SW 1271 (cell line): ENCODE data around the gene TNRC6B.
"Not testable (repeated sequence)": the region's sequence is repeated elsewhere in the genome, so short reads cannot be mapped to it uniquely, and the experiment has no call there.

Source experiments
- DNase-seq, 2 experiments: peaks; one replicate each; lab custom pipeline; 2025; lab: John Stamatoyannopoulos, UW

Gene TNRC6B

GRCh38 chr22:40212121-40212520, 34.4 kb downstream of the TNRC6B start:
- DNase-seq, result no peak

- DNase-seq, result no peak
Observed at GRCh38 chr22:40213478-40213877, 35.8 kb downstream of the TNRC6B start.

GRCh38 chr22:40215266-40215665, 37.5 kb downstream of the TNRC6B start:
- no peak for DNase-seq

- no peak for DNase-seq
Observed at GRCh38 chr22:40216041-40216756, 38.5 kb downstream of the TNRC6B start.

- no peak for DNase-seq
Observed at GRCh38 chr22:40218152-40218551, 40.4 kb downstream of the TNRC6B start.

GRCh38 chr22:40218723-40219294, 41.1 kb downstream of the TNRC6B start:
- no peak for DNase-seq

GRCh38 chr22:40220316-40221054, 42.8 kb downstream of the TNRC6B start:
- DNase-seq, result no peak

- DNase-seq, result no peak
Observed at GRCh38 chr22:40221055-40221414, 43.3 kb downstream of the TNRC6B start.

- not testable (repeated sequence) for DNase-seq
Observed at GRCh38 chr22:40222979-40223378, 45.3 kb downstream of the TNRC6B start.

GRCh38 chr22:40224702-40225101, 47.0 kb downstream of the TNRC6B start:
- no peak for DNase-seq

- no peak for DNase-seq
Observed at GRCh38 chr22:40226620-40227019, 48.9 kb downstream of the TNRC6B start.

- no peak for DNase-seq
Observed at GRCh38 chr22:40231618-40232313, 54.0 kb downstream of the TNRC6B start.

- DNase-seq, result no peak
Observed at GRCh38 chr22:40232624-40233023, 54.9 kb downstream of the TNRC6B start.

- no peak for DNase-seq
Observed at GRCh38 chr22:40233886-40234285, 56.2 kb downstream of the TNRC6B start.

GRCh38 chr22:40234658-40235057, 56.9 kb downstream of the TNRC6B start:
- DNase-seq, result no peak

- no peak for DNase-seq
Observed at GRCh38 chr22:40235308-40235707, 57.6 kb downstream of the TNRC6B start.

GRCh38 chr22:40236131-40236665, 58.5 kb downstream of the TNRC6B start:
- no peak for DNase-seq

- no peak for DNase-seq
Observed at GRCh38 chr22:40237241-40237640, 59.5 kb downstream of the TNRC6B start.

- DNase-seq, result no peak
Observed at GRCh38 chr22:40237788-40238424, 60.2 kb downstream of the TNRC6B start.

- peak in 1 of 2 experiments; percentile 77 for DNase-seq
Observed at GRCh38 chr22:40238425-40239344, 61.0 kb downstream of the TNRC6B start.

GRCh38 chr22:40239345-40239683, 61.6 kb downstream of the TNRC6B start:
- DNase-seq, result no peak
